ENCODE data around the gene SPECC1L. TPM values are rescaled to one million over a fixed set of nuclear protein-coding genes. Genes with fewer than 3 reads are reported as not detected.
"Not testable (repeated sequence)": the region's sequence is repeated elsewhere in the genome, so short reads cannot be mapped to it uniquely, and the experiment has no call there.

The SPECC1L gene
- total and polyA plus RNA-seq, 2 of the 8 experiments (the other 6 are each of a cell fraction or from before 2014, with no cell fraction given), result 15.7 to 61.6 TPM

DNA sequence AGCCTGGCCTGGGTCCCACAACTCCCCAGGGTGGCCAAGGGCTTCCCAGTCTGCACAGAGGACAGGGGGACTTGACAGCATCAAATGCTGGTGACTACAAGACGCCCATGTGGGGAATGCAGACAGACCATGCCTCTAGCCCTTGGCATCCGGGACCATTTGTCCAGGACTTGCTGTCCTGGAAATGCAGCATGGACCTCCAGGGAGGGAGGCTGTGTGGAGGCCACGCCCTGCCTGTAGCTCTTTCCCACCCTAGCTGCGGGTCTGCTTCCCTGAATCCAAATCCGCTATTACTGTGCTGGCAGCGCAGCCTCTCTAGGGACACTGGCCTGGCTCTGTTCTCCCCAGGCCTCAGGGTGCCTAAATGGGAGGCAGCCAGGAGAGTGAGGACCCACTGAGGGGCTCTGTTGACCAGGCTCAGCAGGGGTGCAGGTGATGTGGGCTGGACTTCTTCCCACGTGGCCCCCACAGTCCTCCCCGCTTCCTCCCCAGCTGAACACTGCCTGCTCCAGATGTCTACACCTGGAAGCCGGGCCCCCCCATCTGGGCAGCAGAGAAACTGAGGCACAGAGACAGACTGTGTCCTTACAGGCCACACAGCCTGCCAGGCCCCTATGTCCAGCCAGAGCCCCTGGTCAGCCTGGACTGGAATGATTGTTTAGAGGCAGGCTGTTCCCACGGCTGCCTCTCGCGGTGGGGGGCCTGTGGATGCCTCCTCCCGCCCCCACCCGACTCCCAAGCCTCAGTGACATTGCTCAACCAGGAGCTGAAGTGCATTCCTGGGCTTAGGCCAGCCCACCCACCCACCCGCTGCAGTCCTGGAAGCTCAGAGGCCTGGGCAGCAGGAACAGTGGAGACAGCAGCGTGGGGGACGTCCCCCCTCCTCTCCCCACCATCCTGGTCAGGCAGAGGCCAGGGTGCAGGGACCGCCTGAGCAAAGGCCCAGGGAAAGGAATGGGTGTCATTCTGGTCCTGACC, 24.8 kb upstream of the SPECC1L start:
- POLR2A ChIA-PET (ENCODE audit: partially characterized antibody), result interaction anchor here (1.2 kb wide), 1 partner anchor 351 kb away, joined by 3 read pairs; the partner anchor contains the start of gene MIF
- not testable (repeated sequence) for DNase-seq (ENCODE audit: low read depth in 1 of 2, low spot score in 2 of 2); FAIRE-seq

More for the DNA sequence above, 24.8 kb upstream of the SPECC1L start:
- H3K18ac ChIP-seq (ENCODE audit: extremely low read depth, low read length); H3K9ac ChIP-seq (replicated peaks in 1 of 4; ENCODE audit: extremely low read depth in 1 of 4, low read depth in 3 of 4, low read length in 3 of 4); H2BK120ac ChIP-seq (replicated peaks; ENCODE audit: low read depth, low read length); H2BK12ac ChIP-seq (ENCODE audit: low read depth, low read length); H3K4me1 ChIP-seq (replicated peaks in 1 of 4; ENCODE audit: control insufficient read depth in 3 of 4, insufficient read depth in 4 of 4, low read length in 3 of 4); H4K91ac ChIP-seq (replicated peaks; ENCODE audit: insufficient read length, low read length); H4K20me1 ChIP-seq (replicated peaks in 1 of 2; ENCODE audit: control insufficient read depth in 1 of 2, insufficient read depth in 2 of 2, low read length in 2 of 2); H3K27me3 ChIP-seq (replicated peaks in 1 of 4; ENCODE audit: control insufficient read depth in 3 of 4, extremely low read depth in 1 of 4, insufficient read depth in 3 of 4, low read length in 3 of 4); H3K4me2 ChIP-seq (ENCODE audit: insufficient read depth in 1 of 2, low read depth in 2 of 2, low read length in 2 of 2); H3K56ac ChIP-seq (replicated peaks; ENCODE audit: insufficient read length, low read depth, low read length); H3K36me3 ChIP-seq (ENCODE audit: control insufficient read depth in 2 of 4, insufficient read depth in 4 of 4, low read length in 3 of 4); H3K79me2 ChIP-seq (ENCODE audit: control insufficient read depth in 1 of 2, insufficient read depth in 2 of 2, low read length in 2 of 2); H3K23ac ChIP-seq (ENCODE audit: insufficient read length); H4K5ac ChIP-seq (ENCODE audit: insufficient read length, low read depth, low read length); H2AK5ac ChIP-seq (ENCODE audit: low read depth, low read length); H3K4ac ChIP-seq (replicated peaks; ENCODE audit: insufficient read length, low read depth, low read length); H3K79me1 ChIP-seq (ENCODE audit: low read depth, low read length); H2AFZ ChIP-seq (ENCODE audit: low read length); H3K14ac ChIP-seq (ENCODE audit: insufficient read length); H2BK20ac ChIP-seq (ENCODE audit: low read length); H3K27ac ChIP-seq (ENCODE audit: low read depth, low read length); H3K9me3 ChIP-seq (ENCODE audit: insufficient read depth in 2 of 2, low read depth in 1 of 2, low read length in 1 of 2); H2BK15ac ChIP-seq (ENCODE audit: low read length); H3K4me3 ChIP-seq (ENCODE audit: extremely low read depth in 1 of 4, insufficient read depth in 2 of 4, low read depth in 3 of 4, low read length in 4 of 4); H3K23me2 ChIP-seq (ENCODE audit: low read depth, low read length); H2BK5ac ChIP-seq (ENCODE audit: low read depth, low read length); H4K8ac ChIP-seq (ENCODE audit: extremely low read depth, insufficient read depth, low read length): not testable (repeated sequence)
- 87% methylated on average over 9 of the region's 18 CpGs; no CpG with 5 or more reads in 1 of the 2 experiments for WGBS, 2 experiments (ENCODE audit: extremely low coverage in 1 of 2, insufficient coverage in 1 of 2, insufficient read length in 1 of 2, insufficient replicate concordance in 2 of 2, low coverage in 1 of 2, low lambda C conversion rate in 2 of 2, missing lambda C conversion rate in 1 of 2)
- CTCF ChIA-PET (ENCODE audit: partially characterized antibody), result interaction anchor here (0.6 to 5.2 kb wide), 11 partner anchors 14 to 315 kb away, joined by 3 to 44 read pairs (median 3); no protein-coding TSS in a partner anchor
